Mucosa of descending colon (tissue), 3 donors: ENCODE results near the gene MOGAT3. TPM values are rescaled to one million over a fixed set of nuclear protein-coding genes. Genes with fewer than 3 reads are reported as not detected.

Experiments
- ATAC-seq: fragments of 200-7000 bp; cut with Tn5 transposase; one replicate; pipeline ENCODE4 v1.9.1; 2020; ENCODE audit warnings: mild to moderate bottlenecking, moderate library complexity
- DNase-seq, 3 donors: peaks; one replicate each; pipeline ENCODE4 v3.0.0-alpha.2; 2020
- H3K36me3 ChIP-seq: fragments of 200-600 bp; one replicate; pipeline ENCODE4 v1.8.0; 2021; ENCODE audit warnings: low read depth, mild to moderate bottlenecking
- H3K4me1 ChIP-seq: fragments of 200-600 bp; one replicate; pipeline ENCODE4 v1.8.0; 2021; ENCODE audit warnings: low read depth, mild to moderate bottlenecking
- H3K4me3 ChIP-seq: fragments of 200-600 bp; one replicate; pipeline ENCODE4 v1.8.0; 2021; ENCODE audit warnings: mild to moderate bottlenecking
- H3K9me3 ChIP-seq: fragments of 200-600 bp; one replicate; pipeline ENCODE4 v1.8.0; 2021; ENCODE audit warnings: mild to moderate bottlenecking
- CTCF ChIP-seq: fragments of 200-600 bp; IDR thresholded peaks from one replicate; pipeline ENCODE4 v1.8.0; 2022; ENCODE audit warnings: antibody characterized with exemption, mild to moderate bottlenecking
- intact Hi-C, 2 donors: fragments of 100-400 bp; cut with DNase I in 1 of 2; cut with micrococcal nuclease in 1 of 2; formaldehyde crosslinking; loops; one replicate each; pipeline versions ENCODE4 v1.11.0 to v1.11.1; 2022; cut with DNase I, micrococcal nuclease
- total RNA-seq, 3 donors: library from RNA; stranded (reverse); fragmentation: NEBNext Ultra II Directional in 2 of 3; extraction: Animal tissue kit (Norgen Biotek cat#: 25700) in 2 of 3; gene quantifications; one replicate each; pipeline versions ENCODE4 v1.2.1 to v1.2.4, GENCODE V29; 2021 to 2023
- donor health status: DM: no; HTN: no; CAD: no; lungs with moderate emphysema.
- donor health status: DM: no; HTN: no; CAD: no.
- donor health status: DM: no; HTN: yes; CAD: no.

The MOGAT3 gene
- total RNA-seq, 3 donors from 2014 or later, result 27.9 to 66.2 (median 58.3) TPM

- TF ChIP-seq CTCF, result no peak
- H3K4me3 ChIP-seq, result no peak overlapping the region
- H3K4me1 ChIP-seq, result peaks cover 7% of the 10 kb centered on the region
- no peak for ATAC-seq
- peaks cover 5% of the 10 kb centered on the region for H3K36me3 ChIP-seq
- intact Hi-C loops, result no loop called here
- no peak for DNase-seq
- H3K9me3 ChIP-seq, result no peaks in the 10 kb centered on the region
Measured at GRCh38 chr7:101212014-101212413, 11.2 kb upstream of the MOGAT3 start.

- no peak for TF ChIP-seq CTCF
- H3K36me3 ChIP-seq, result peaks cover 5% of the 10 kb centered on the region
- DNase-seq, result no peak
- intact Hi-C loops, result no loop called here
- H3K4me3 ChIP-seq, result no peak overlapping the region
- peaks cover 6% of the 10 kb centered on the region for H3K4me1 ChIP-seq
- H3K9me3 ChIP-seq, result no peaks in the 10 kb centered on the region
- no peak for ATAC-seq
Measured at GRCh38 chr7:101211501-101211900, 10.7 kb upstream of the MOGAT3 start.

GRCh38 chr7:101210143-101210542 lies 9.3 kb upstream of the MOGAT3 start:
- Histone ChIP-seq H3K36me3 (peaks cover 5% of the 10 kb centered on the region), H3K4me3 (no peak overlapping the region), H3K9me3 (no peaks in the 10 kb centered on the region), H3K4me1 (no peaks in the 10 kb centered on the region)
- DNase-seq (no peak), ATAC-seq (no peak)
- TF ChIP-seq CTCF, result no peak
- intact Hi-C loops, result no loop called here

GRCh38 chr7:101208794-101209193 lies 8.0 kb upstream of the MOGAT3 start:
- ATAC-seq (no peak), DNase-seq (no peak)
- TF ChIP-seq CTCF, result no peak
- no peaks in the 10 kb centered on the region for H3K9me3 ChIP-seq
- intact Hi-C loops, result no loop called here
- peaks cover 5% of the 10 kb centered on the region for H3K36me3 ChIP-seq
- no peak overlapping the region for H3K4me3 ChIP-seq
- no peaks in the 10 kb centered on the region for H3K4me1 ChIP-seq

GRCh38 chr7:101207459-101207858 lies 6.6 kb upstream of the MOGAT3 start:
- DNase-seq (no peak), ATAC-seq (no peak)
- Histone ChIP-seq H3K36me3 (peaks cover 5% of the 10 kb centered on the region), H3K4me1 (no peaks in the 10 kb centered on the region), H3K4me3 (no peak overlapping the region), H3K9me3 (no peaks in the 10 kb centered on the region)
- intact Hi-C loops, result no loop called here
- no peak for TF ChIP-seq CTCF

- Histone ChIP-seq H3K9me3 (no peaks in the 10 kb centered on the region), H3K4me3 (no peak overlapping the region), H3K36me3 (peaks cover 5% of the 10 kb centered on the region), H3K4me1 (peaks cover 5% of the 10 kb centered on the region)
- ATAC-seq (no peak), DNase-seq (no peak)
- intact Hi-C loops, result no loop called here
- TF ChIP-seq CTCF, result no peak
Measured at GRCh38 chr7:101206665-101207042, 5.8 kb upstream of the MOGAT3 start.
